Stimulated activated CD4-positive, alpha-beta T cell treated with anti-CD3 and anti-CD28 coated beads, Interleukin-15, amount 100 ng/mL, for 24 hours (primary cell): Measurements from ENCODE around the gene SCAF11.
A peak's percentile ranks its signal among the peaks of the same experiment; 100 is the strongest.
"Not testable (repeated sequence)": the region's sequence is repeated elsewhere in the genome, so short reads cannot be mapped to it uniquely, and the experiment has no call there.

Experiments
- DNase-seq: peaks from one replicate; pipeline ENCODE4 v3.0.0-alpha.2; 2020

The SCAF11 gene, protein sequence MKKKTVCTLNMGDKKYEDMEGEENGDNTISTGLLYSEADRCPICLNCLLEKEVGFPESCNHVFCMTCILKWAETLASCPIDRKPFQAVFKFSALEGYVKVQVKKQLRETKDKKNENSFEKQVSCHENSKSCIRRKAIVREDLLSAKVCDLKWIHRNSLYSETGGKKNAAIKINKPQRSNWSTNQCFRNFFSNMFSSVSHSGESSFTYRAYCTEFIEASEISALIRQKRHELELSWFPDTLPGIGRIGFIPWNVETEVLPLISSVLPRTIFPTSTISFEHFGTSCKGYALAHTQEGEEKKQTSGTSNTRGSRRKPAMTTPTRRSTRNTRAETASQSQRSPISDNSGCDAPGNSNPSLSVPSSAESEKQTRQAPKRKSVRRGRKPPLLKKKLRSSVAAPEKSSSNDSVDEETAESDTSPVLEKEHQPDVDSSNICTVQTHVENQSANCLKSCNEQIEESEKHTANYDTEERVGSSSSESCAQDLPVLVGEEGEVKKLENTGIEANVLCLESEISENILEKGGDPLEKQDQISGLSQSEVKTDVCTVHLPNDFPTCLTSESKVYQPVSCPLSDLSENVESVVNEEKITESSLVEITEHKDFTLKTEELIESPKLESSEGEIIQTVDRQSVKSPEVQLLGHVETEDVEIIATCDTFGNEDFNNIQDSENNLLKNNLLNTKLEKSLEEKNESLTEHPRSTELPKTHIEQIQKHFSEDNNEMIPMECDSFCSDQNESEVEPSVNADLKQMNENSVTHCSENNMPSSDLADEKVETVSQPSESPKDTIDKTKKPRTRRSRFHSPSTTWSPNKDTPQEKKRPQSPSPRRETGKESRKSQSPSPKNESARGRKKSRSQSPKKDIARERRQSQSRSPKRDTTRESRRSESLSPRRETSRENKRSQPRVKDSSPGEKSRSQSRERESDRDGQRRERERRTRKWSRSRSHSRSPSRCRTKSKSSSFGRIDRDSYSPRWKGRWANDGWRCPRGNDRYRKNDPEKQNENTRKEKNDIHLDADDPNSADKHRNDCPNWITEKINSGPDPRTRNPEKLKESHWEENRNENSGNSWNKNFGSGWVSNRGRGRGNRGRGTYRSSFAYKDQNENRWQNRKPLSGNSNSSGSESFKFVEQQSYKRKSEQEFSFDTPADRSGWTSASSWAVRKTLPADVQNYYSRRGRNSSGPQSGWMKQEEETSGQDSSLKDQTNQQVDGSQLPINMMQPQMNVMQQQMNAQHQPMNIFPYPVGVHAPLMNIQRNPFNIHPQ (N-terminal part only)

DNA sequence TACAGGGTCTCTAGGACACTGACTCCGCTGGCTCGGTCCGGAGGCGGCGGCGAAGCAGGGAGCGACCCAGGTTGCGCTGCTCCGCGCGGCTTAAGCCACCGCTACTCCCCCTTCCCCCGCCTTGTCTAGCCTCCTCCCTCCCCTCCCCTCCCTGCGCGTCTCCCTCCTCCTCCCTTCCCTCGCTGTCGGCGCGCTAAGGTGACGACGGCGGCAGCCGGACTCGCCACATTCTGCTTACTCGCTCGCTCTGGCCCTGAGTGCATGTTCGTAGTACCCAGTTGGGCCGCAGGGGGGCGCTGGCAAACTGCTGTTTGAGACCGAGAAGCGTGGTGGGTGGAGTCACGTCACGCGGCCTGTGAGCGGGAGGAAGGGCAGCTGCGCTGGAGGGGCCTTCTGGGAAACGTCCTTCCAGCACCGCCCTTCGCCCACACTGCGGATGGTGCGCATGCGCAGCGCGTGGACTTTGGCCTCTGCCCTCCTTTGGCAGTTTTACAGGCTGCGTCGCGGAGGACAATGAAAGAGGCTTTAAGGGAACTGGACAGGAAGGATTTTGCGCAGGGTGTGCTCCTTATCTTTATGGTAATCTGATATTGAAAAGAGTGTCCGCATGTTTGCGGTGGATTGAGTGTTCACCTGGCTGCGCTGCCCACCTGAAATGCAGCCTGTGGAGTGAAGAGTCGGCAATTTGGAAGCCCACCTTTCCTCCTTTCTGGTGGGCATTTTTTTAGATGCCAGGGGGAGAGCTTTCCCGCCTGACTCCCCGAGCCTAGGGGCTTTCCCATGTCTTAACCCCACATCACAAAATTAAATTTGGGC lies at the start of gene SCAF11:
Gene SCAF11, minus strand, starts transcription at position 107 of the 816 bp plus-strand sequence. CDS start 26,407 bp downstream, outside the sequence.
- DNase-seq = peak; percentile 100

DNA sequence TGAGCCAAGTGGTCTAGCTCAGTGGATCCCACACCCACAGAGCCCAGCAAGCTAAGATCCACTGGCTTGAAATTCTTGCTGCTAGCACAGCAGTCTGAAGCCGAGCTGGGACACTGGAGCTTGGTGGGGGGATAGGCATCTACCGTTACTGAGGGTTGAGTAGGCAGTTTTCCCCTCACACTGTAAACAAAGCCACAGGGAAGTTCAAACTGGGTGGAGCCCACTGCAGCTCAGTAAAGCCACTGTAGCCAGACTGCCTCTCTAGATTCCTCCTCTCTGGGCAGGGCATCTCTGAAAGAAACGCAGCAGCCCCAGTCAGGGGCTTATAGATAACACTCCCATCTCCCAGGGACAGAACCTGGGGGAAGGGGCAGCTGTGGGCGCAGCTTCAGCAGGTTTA lies 46.7 kb upstream of the SCAF11 start:
- DNase-seq = not testable (repeated sequence)

- no peak for DNase-seq
Measured at GRCh38 chr12:46027172-46027571, 36.8 kb upstream of the SCAF11 start.

GRCh38 chr12:46024099-46024498 lies 33.7 kb upstream of the SCAF11 start:
- DNase-seq = no peak

DNA sequence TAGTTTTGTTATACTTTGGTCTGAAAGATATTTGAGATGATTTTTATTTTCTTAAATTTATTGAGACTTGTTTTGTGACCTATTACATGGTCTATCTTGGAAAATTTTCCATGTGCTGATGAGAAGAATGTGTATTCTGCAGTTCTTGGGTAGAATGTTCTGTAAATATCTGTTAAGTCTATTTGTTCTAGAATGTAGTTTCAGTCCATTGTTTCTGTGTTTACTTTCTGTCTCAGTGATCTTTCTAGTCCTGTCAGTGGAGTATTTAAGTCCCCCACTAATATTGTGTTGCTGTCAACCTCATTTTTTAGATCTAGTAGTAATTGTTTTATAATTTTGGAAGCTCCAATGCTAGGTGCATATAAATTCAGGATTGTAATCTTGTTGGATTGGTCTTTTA lies 30.4 kb upstream of the SCAF11 start:
- no peak for DNase-seq

- DNase-seq = not testable (repeated sequence)
Measured at GRCh38 chr12:46018712-46019111, 28.3 kb upstream of the SCAF11 start.

DNA sequence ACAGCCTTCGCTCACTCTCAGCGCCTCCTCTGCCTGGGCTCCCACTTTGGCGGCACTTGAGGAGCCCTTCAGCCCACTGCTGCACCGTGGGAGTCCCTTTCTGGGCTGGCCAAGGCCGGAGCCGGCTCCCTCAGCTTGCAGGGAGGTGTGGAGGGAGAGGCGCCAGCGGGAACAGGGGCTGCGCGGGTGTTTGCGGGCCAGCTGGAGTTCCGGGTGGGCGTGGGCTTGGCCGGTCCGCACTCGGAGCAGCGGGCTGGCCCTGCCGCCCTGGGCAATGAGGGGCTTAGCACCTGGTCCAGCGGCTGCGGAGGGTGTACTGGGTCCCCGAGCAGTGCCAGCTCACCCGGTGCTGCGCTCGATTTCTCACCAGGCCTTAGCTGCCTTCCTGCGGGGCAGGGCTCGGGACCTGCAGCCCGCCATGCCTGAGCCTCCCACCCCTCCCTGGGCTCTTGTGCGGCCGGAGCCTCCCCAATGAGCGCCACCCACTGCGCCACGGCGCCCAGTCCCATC lies 27.5 kb upstream of the SCAF11 start:
- DNase-seq = not testable (repeated sequence)

GRCh38 chr12:46005823-46006222 lies 15.4 kb upstream of the SCAF11 start:
- no peak for DNase-seq

GRCh38 chr12:46005151-46005797 lies 14.9 kb upstream of the SCAF11 start:
- no peak for DNase-seq

GRCh38 chr12:46004715-46005114 lies 14.3 kb upstream of the SCAF11 start:
- no peak for DNase-seq

DNA sequence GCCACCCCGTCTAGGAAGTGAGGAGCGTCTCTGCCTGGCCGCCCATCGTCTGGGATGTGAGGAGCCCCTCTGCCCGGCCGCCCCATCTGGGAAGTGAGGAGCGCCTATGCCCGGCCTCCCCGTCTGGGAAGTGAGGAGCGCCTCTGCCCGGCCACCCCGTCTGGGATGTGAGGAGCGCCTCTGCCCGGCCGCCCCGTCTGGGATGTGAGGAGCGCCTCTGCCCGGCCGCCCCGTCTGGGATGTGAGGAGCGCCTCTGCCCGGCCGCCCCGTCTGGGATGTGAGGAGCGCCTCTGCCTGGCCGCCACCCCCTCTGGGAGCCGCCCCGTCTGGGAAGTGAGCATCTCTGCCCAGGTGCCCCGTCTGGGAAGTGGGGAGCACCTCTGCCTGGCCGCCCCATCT lies 9.7 kb upstream of the SCAF11 start:
- DNase-seq = not testable (repeated sequence)

GRCh38 chr12:45994736-45995135 lies 4.4 kb upstream of the SCAF11 start:
- no peak for DNase-seq

DNA sequence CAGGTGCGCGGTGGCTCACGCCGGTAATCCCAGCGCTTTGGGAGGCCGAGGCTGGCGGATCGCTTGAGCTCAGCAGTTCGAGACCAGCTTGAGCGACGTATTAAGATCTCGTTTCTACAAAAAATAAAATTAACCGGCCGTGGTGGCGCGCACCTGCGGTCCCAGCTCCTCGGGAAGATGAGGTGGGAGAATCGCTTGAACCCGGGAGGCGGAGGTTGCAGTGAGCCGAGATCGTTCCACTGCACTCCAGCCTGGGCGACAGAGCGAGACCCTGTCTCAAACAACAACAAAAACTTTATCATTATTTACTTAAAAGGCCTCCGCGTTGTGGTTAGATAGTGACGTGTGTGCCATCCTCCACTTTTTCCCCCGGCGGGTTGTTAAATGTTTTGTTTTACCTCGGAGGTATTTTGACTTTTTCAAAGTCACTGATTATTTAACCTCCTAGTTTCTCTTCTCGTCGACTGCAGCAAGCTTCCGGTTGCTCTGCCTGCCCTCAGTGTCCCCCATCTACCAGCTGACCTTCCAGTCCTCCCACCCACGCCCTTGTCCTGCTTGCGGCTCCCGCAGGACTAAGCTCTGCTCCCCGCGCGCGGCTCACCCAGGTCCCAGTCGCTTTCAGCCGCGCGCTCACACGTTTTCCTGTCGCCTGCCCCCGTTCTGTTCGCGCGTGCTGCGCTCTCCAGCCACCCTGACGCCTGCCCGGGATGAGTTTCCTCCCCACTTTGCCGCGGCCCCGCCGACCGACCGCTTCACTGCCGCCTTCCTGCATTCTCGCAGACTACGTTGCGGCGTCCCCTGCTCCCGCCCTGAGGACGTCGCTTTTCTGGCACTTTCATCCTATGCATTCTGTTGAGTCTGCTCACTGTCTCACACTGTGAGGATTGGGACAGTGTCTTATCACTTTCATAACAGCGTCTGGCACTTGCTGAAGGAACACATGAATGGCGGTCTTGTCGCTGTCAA lies 1.2 kb upstream of the SCAF11 start:
- DNase-seq = peak; percentile 83

- peak; percentile 69 for DNase-seq
Measured at GRCh38 chr12:45989721-45990467, 480 bp downstream of the SCAF11 start.

DNA sequence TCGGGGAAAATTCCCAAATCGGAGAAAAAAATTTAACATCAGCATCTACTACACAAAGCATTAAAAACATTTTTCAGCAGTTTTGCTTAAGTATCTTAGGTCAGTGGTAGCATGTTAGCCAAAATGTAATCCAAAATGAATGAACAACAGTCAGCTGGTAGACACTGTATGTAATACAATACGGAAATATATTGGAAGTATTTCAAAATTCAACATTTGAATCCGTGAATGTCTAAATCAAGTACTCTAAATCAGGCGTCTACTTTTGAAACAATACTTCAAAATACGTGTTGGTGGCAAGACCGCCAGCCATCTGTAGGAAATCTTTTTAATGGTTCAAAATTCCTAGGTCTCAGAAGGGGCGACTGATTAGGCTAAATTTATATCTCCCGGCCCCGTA lies 1.1 kb downstream of the SCAF11 start:
- DNase-seq = no peak

- DNase-seq = no peak
Measured at GRCh38 chr12:45988264-45988663, 2.1 kb downstream of the SCAF11 start.

DNA sequence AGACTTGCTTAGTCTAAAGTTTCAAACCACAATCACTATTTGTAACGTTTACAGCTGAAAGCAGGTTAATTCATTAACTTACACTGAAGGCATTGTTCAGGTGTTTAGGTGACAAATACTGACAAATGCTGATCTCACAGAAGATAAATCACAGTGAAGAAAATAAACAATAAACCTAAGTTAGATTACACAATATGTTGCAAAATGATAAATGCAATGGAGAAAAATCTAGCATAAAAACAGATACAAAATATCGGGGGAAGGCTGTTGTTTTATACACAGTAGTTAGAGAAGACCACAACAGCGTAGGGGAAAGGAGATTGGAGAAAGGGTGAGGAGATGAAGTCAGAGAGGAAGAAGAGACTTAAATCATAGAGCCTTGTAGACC lies 3.0 kb downstream of the SCAF11 start:
- no peak for DNase-seq

GRCh38 chr12:45986641-45987339 lies 3.6 kb downstream of the SCAF11 start:
- no peak for DNase-seq
